OCI-LY3 (cell line): ENCODE measurements around the gene LGALS1.

ENCODE experiments used
- H2AFZ ChIP-seq: fragments of 200-600, 300-600 bp; shearing (Covaris generic); 2 replicates; pipeline ENCODE4 v1.6.0; 2014; ENCODE audit warnings: antibody characterized with exemption, low read depth, low read length
- H3K27ac ChIP-seq: fragments of 200-600, 300-600 bp; sonication (generic); 2 replicates; pipeline ENCODE4 v1.5.1; 2014; ENCODE audit warnings: mild to moderate bottlenecking, low read length, moderate library complexity, mixed read lengths
- H3K27me3 ChIP-seq: fragments of 200-600, 300-600 bp; sonication (generic); 2 replicates; pipeline ENCODE4 v1.6.1; 2014; ENCODE audit warnings: low read depth, low read length, mixed read lengths
- H3K36me3 ChIP-seq: fragments of 200-600, 300-600 bp; sonication (generic); replicated peaks from 2 replicates; pipeline ENCODE3; 2014; ENCODE audit warnings: low read depth, low read length, mixed read lengths
- H3K4me1 ChIP-seq: fragments of 300-600, 200-600 bp; sonication (generic); 2 replicates; pipeline ENCODE4 v1.6.1; 2014; ENCODE audit warnings: low read length, mixed read lengths
- H3K4me2 ChIP-seq: fragments of 200-600, 300-600 bp; sonication (generic); 2 replicates; pipeline ENCODE4 v1.6.1; 2014; ENCODE audit warnings: low read length, mixed read lengths
- H3K4me3 ChIP-seq: fragments of 300-600, 200-600 bp; sonication (generic); 2 replicates; pipeline ENCODE4 v1.5.1; 2014; ENCODE audit warnings: antibody characterized with exemption, mild to moderate bottlenecking, low read length, moderate library complexity
- H3K79me2 ChIP-seq: fragments of 300-600, 200-600 bp; shearing (Covaris generic); 2 replicates; pipeline ENCODE4 v1.6.1; 2014; ENCODE audit warnings: mild to moderate bottlenecking, low read length, mixed read lengths
- H3K9ac ChIP-seq: fragments of 300-600, 200-600 bp; shearing (Covaris generic); 2 replicates; pipeline ENCODE4 v1.6.0; 2014; ENCODE audit warnings: mild to moderate bottlenecking, low read length, moderate library complexity
- H3K9me3 ChIP-seq: fragments of 200-600, 300-600 bp; shearing (Covaris generic); 2 replicates; pipeline ENCODE4 v1.6.1; 2014; ENCODE audit warnings: low read length, mixed read lengths; ENCODE audit not compliant: insufficient read depth
- H4K20me1 ChIP-seq: fragments of 200-600, 300-600 bp; sonication (generic); 2 replicates; pipeline ENCODE4 v1.6.1; 2016; ENCODE audit warnings: low read length, mixed read lengths; ENCODE audit not compliant: insufficient read depth
- EZH2phosphoT487 ChIP-seq: fragments of 200-600 bp; shearing (Covaris generic); IDR thresholded peaks from 2 replicates; pipeline ENCODE4 v1.6.1; 2018; ENCODE audit warnings: antibody characterized with exemption, mixed run types, low read depth
- TF ChIP-seq, protein P1 (sequence below): fragments of 200-600, 300-600 bp; sonication (generic); IDR thresholded peaks from 2 replicates; pipeline ENCODE4 v1.5.1; 2014; ENCODE audit warnings: antibody characterized with exemption, low read length, low read depth

The LGALS1 gene

DNA sequence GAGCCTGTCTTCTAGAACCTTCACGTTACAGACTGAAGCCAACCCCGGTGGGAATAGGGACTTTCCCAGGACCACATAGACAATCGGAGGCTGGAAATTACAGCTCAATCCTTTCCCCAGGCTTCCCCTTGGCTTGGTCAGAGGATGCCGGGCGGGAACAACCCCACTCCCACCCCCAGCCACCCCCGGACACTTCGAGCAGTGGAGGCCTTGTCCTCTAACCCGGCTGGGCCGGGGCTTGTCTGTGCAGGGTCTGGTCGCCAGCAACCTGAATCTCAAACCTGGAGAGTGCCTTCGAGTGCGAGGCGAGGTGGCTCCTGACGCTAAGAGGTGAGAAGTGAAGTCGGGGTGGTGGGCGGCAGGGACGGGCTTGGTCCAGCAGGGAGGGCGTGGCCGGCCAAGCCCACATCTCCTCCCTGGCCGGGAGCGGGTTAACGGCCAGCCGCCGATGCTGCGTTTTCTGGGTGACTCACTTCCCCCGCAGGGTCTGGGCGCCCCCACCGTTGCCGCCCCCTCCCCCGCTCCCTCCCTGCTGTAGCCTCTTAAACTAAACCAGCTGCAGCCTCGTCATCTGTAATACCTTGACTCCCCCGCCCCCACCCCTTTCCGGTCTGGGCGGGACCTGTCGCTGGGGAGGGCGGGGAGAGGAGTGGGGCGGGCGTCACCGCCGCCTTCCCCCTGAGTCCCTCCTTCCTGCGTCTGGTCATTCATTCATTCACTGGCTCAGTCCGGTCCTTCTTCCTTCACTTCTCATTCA is 1.5 kb downstream of the LGALS1 start:
- peak overlapping the region; percentile 78 for H3K4me3 ChIP-seq
- H3K27ac ChIP-seq: peak overlapping the region; percentile 78
- no peaks in the 10 kb centered on the region for H3K27me3 ChIP-seq
- H3K4me2 ChIP-seq: peak overlapping the region; percentile 78
- peaks cover 12% of the 10 kb centered on the region; the same call in 1 of the 2 replicates for H3K79me2 ChIP-seq
- H3K36me3 ChIP-seq: no peaks in the 10 kb centered on the region
- peaks cover 43% of the 10 kb centered on the region for H3K4me1 ChIP-seq
- peak overlapping the region; percentile 80 for H3K9ac ChIP-seq
- H3K9me3 ChIP-seq: no peaks in the 10 kb centered on the region
- no peaks in the 10 kb centered on the region for H4K20me1 ChIP-seq
- peak overlapping the region; percentile 93 for H2AFZ ChIP-seq
- TF ChIP-seq EZH2phosphoT487: no peak
- TF ChIP-seq, protein P1, sequence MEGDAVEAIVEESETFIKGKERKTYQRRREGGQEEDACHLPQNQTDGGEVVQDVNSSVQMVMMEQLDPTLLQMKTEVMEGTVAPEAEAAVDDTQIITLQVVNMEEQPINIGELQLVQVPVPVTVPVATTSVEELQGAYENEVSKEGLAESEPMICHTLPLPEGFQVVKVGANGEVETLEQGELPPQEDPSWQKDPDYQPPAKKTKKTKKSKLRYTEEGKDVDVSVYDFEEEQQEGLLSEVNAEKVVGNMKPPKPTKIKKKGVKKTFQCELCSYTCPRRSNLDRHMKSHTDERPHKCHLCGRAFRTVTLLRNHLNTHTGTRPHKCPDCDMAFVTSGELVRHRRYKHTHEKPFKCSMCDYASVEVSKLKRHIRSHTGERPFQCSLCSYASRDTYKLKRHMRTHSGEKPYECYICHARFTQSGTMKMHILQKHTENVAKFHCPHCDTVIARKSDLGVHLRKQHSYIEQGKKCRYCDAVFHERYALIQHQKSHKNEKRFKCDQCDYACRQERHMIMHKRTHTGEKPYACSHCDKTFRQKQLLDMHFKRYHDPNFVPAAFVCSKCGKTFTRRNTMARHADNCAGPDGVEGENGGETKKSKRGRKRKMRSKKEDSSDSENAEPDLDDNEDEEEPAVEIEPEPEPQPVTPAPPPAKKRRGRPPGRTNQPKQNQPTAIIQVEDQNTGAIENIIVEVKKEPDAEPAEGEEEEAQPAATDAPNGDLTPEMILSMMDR: no peak

DNA sequence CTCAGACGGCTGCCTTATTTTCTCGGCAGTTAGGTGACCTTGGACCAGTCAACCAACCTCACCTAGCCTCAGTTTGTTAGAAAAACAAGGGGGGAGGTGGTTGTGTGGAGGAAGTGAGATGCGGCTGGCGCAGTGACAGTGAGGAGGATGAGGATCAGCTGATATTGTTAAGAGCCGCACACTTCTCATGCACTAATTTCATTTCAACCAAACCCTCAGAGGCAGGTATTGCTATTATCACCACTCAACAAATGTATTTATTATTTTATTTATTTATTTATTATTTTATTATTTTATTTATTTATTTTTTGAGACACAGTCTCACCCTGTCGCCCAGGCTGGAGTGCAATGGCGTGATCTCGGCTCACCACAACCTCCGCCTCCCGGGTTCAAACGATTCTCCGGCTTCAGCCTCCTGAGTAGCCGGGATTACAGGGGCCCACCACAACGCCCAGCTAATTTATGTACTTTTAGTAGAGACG is 2.1 kb downstream of the LGALS1 start:
- no peaks in the 10 kb centered on the region for H3K9me3 ChIP-seq
- H3K4me1 ChIP-seq: peaks cover 38% of the 10 kb centered on the region
- TF ChIP-seq, protein P1: no peak
- TF ChIP-seq EZH2phosphoT487: no peak
- H4K20me1 ChIP-seq: no peaks in the 10 kb centered on the region
- peaks cover 12% of the 10 kb centered on the region; the same call in 1 of the 2 replicates for H3K79me2 ChIP-seq
- H3K9ac ChIP-seq: peak overlapping the region; percentile 80
- peak overlapping the region; percentile 78 for H3K4me2 ChIP-seq
- H3K27ac ChIP-seq: peak overlapping the region; percentile 78
- H3K36me3 ChIP-seq: no peaks in the 10 kb centered on the region
- H3K4me3 ChIP-seq: peak overlapping the region; percentile 78
- peak overlapping the region; percentile 93 for H2AFZ ChIP-seq
- H3K27me3 ChIP-seq: no peaks in the 10 kb centered on the region

DNA sequence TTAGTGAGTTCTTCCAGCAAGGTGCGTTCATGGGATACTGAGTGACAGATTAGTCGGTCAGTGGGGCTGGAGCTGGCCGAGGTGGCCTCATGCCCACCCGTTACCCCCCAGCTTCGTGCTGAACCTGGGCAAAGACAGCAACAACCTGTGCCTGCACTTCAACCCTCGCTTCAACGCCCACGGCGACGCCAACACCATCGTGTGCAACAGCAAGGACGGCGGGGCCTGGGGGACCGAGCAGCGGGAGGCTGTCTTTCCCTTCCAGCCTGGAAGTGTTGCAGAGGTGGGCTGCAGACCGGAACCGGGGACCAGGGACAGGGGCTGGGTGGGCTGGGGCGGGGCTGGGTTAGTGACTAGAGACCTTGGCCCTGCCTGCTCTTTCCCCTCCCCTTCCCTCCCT is 2.9 kb downstream of the LGALS1 start:
- Histone ChIP-seq H3K27ac (no peak overlapping the region), H3K27me3 (no peaks in the 10 kb centered on the region), H3K79me2 (peaks cover 12% of the 10 kb centered on the region; the same call in 1 of the 2 replicates), H4K20me1 (no peaks in the 10 kb centered on the region), H3K4me3 (no peak overlapping the region), H3K36me3 (no peaks in the 10 kb centered on the region), H3K4me1 (peaks cover 33% of the 10 kb centered on the region), H3K9me3 (no peaks in the 10 kb centered on the region), H3K9ac (no peak overlapping the region), H3K4me2 (0 out of 2 replicates have a peak overlapping the region, but pooled peaks have one; percentile 78), H2AFZ (no peak overlapping the region)
- TF ChIP-seq, protein P1: no peak
- no peak for TF ChIP-seq EZH2phosphoT487

DNA sequence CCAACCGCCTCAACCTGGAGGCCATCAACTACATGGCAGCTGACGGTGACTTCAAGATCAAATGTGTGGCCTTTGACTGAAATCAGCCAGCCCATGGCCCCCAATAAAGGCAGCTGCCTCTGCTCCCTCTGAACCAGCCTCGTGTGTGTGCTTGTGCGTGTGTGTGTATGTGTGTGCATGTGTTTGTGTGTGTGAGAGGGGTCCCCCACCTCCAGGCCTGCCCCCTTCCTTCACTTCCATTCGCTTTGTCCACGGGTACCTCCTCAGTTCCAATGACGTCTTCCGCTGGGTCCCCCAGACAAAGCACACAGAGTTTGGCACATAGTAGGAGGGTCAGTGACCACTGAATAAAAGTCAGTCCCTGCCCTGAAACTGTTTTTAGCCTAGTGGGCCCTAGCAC is 4.2 kb downstream of the LGALS1 start:
- no peak overlapping the region for H2AFZ ChIP-seq
- no peaks in the 10 kb centered on the region for H3K27me3 ChIP-seq
- no peak overlapping the region for H3K4me3 ChIP-seq
- peaks cover 33% of the 10 kb centered on the region for H3K4me1 ChIP-seq
- H3K79me2 ChIP-seq: peaks cover 12% of the 10 kb centered on the region; the same call in 1 of the 2 replicates
- H3K36me3 ChIP-seq: no peaks in the 10 kb centered on the region
- H3K4me2 ChIP-seq: no peak overlapping the region
- TF ChIP-seq, protein P1: no peak
- no peaks in the 10 kb centered on the region for H3K9me3 ChIP-seq
- H4K20me1 ChIP-seq: no peaks in the 10 kb centered on the region
- no peak overlapping the region for H3K9ac ChIP-seq
- H3K27ac ChIP-seq: no peak overlapping the region
